ENCODE data around the gene ZFP62. TPM values are rescaled to one million over a fixed set of nuclear protein-coding genes. Genes with fewer than 3 reads are reported as not detected.

The ZFP62 gene
- total RNA-seq, 4 donors from 2014 or later: 9.2 to 21.8 (median 10.8) TPM

- ATAC-seq (ENCODE audit: low FRiP score): no peak
- no peak for TF ChIP-seq CTCF (IDR thresholded peaks at IDR 0.05)
Observed at GRCh38 chr5:180823346-180823745, 37.7 kb downstream of the ZFP62 start.

GRCh38 chr5:180821538-180821937, 39.5 kb downstream of the ZFP62 start:
- no peak for TF ChIP-seq CTCF (IDR thresholded peaks at IDR 0.05)
- DNase-seq (ENCODE audit: low spot score) (no peak), ATAC-seq (ENCODE audit: low FRiP score) (no peak)

More at GRCh38 chr5:180823346-180823745, 37.7 kb downstream of the ZFP62 start:
- DNase-seq (ENCODE audit: low spot score): no peak

- ATAC-seq (ENCODE audit: low FRiP score) (peak; percentile 5), DNase-seq (ENCODE audit: low spot score) (no peak)
- TF ChIP-seq CTCF (IDR thresholded peaks at IDR 0.05): no peak
Observed at GRCh38 chr5:180820788-180821321, 40.2 kb downstream of the ZFP62 start.

GRCh38 chr5:180818677-180819341, 42.3 kb downstream of the ZFP62 start:
- TF ChIP-seq CTCF (IDR thresholded peaks at IDR 0.05): no peak
- DNase-seq (ENCODE audit: low spot score) (no peak), ATAC-seq (ENCODE audit: low FRiP score) (no peak)

GRCh38 chr5:180817893-180818674, 43.0 kb downstream of the ZFP62 start:
- TF ChIP-seq CTCF (IDR thresholded peaks at IDR 0.05): no peak
- DNase-seq (ENCODE audit: low spot score) (peak; percentile 19), ATAC-seq (ENCODE audit: low FRiP score) (no peak)

- DNase-seq (ENCODE audit: low spot score): peak; percentile 21
- TF ChIP-seq CTCF (IDR thresholded peaks at IDR 0.05): no peak
- no peak for ATAC-seq (ENCODE audit: low FRiP score)
Observed at GRCh38 chr5:180816608-180817534, 44.2 kb downstream of the ZFP62 start.
